ENCODE results near the gene ADD3.
"Not testable (repeated sequence)": the region's sequence is repeated elsewhere in the genome, so short reads cannot be mapped to it uniquely, and the experiment has no call there.

The ADD3 gene

GRCh38 chr10:110036640-110037039, 28.9 kb downstream of the ADD3 start:
- DNase-seq = no peak

- no peak for DNase-seq
These were observed 31.5 kb downstream of the ADD3 start for GRCh38 chr10:110039254-110039653.

- no peak for DNase-seq
These were observed 32.3 kb downstream of the ADD3 start for GRCh38 chr10:110040108-110040507.

- no peak for DNase-seq
These were observed 33.1 kb downstream of the ADD3 start for GRCh38 chr10:110040767-110041478.

GRCh38 chr10:110041479-110041829, 33.7 kb downstream of the ADD3 start:
- no peak for DNase-seq

GRCh38 chr10:110042181-110042580, 34.4 kb downstream of the ADD3 start:
- no peak for DNase-seq

- DNase-seq = no peak
These were observed 35.1 kb downstream of the ADD3 start for GRCh38 chr10:110042891-110043290.

- no peak for DNase-seq
These were observed 36.9 kb downstream of the ADD3 start for GRCh38 chr10:110044681-110045080.

GRCh38 chr10:110045772-110046171, 38.0 kb downstream of the ADD3 start:
- DNase-seq = no peak

- DNase-seq = not testable (repeated sequence)
These were observed 40.4 kb downstream of the ADD3 start for GRCh38 chr10:110048145-110048544.

GRCh38 chr10:110048781-110049180, 41.0 kb downstream of the ADD3 start:
- no peak for DNase-seq

GRCh38 chr10:110049889-110050591, 42.3 kb downstream of the ADD3 start:
- DNase-seq = not testable (repeated sequence)

- no peak for DNase-seq
These were observed 43.7 kb downstream of the ADD3 start for GRCh38 chr10:110051487-110051886.

GRCh38 chr10:110052916-110053315, 45.1 kb downstream of the ADD3 start:
- DNase-seq = no peak

- DNase-seq = peak in 1 of 2 experiments; percentile 17
These were observed 49.0 kb downstream of the ADD3 start for GRCh38 chr10:110056822-110057221.

- DNase-seq = no peak
These were observed 49.7 kb downstream of the ADD3 start for GRCh38 chr10:110057456-110057855.

- DNase-seq = no peak
These were observed 50.4 kb downstream of the ADD3 start for GRCh38 chr10:110058212-110058611.

GRCh38 chr10:110059925-110060324, 52.1 kb downstream of the ADD3 start:
- DNase-seq = no peak

- no peak for DNase-seq
These were observed 53.9 kb downstream of the ADD3 start for GRCh38 chr10:110061687-110062086.

- DNase-seq = no peak
These were observed 57.5 kb downstream of the ADD3 start for GRCh38 chr10:110065269-110065668.

GRCh38 chr10:110067960-110068770, 60.4 kb downstream of the ADD3 start:
- DNase-seq = no peak

- no peak for DNase-seq
These were observed 61.0 kb downstream of the ADD3 start for GRCh38 chr10:110068780-110069179.

GRCh38 chr10:110069502-110069982, 61.8 kb downstream of the ADD3 start:
- no peak for DNase-seq

- DNase-seq = no peak
These were observed 66.1 kb downstream of the ADD3 start for GRCh38 chr10:110073896-110074295.
